HEK293T (cell line): ENCODE data around the gene PLET1.

ENCODE experiments used
- BHLHE40 ChIP-seq: fragments of 450-650 bp; IDR thresholded peaks from 2 replicates; pipeline ENCODE4 v1.6.1; 2016; ENCODE audit warnings: mild to moderate bottlenecking, moderate library complexity, borderline replicate concordance
- ELF4 ChIP-seq: fragments of 450-650 bp; IDR thresholded peaks from 2 replicates; pipeline ENCODE4 v1.6.1; 2017; ENCODE audit warnings: antibody characterized with exemption
- FOXA1 ChIP-seq: fragments of 450-650 bp; IDR thresholded peaks from 2 replicates; pipeline ENCODE4 v1.6.1; 2016; ENCODE audit warnings: mild to moderate bottlenecking
- FOXK2 ChIP-seq: fragments of 450-650 bp; IDR thresholded peaks from 2 replicates; pipeline ENCODE4 v1.6.1; 2016; ENCODE audit warnings: mild to moderate bottlenecking
- FOXM1 ChIP-seq: fragments of 450-650 bp; IDR thresholded peaks from 2 replicates; pipeline ENCODE4 v1.6.1; 2017; ENCODE audit warnings: mild to moderate bottlenecking, borderline replicate concordance
- NFRKB ChIP-seq: fragments of 450-650 bp; IDR thresholded peaks from 2 replicates; pipeline ENCODE4 v1.6.1; 2016; ENCODE audit warnings: mild to moderate bottlenecking, moderate library complexity
- SP1 ChIP-seq: fragments of 450-650 bp; IDR thresholded peaks from 2 replicates; pipeline ENCODE4 v1.6.1; 2017
- SUZ12 ChIP-seq: fragments of 450-650 bp; IDR thresholded peaks from 2 replicates; pipeline ENCODE4 v1.6.1; 2016; ENCODE audit warnings: mild to moderate bottlenecking

- TF ChIP-seq FOXA1 (no peak), SP1 (no peak), ELF4 (no peak), BHLHE40 (no peak), FOXM1 (no peak), NFRKB (no peak), FOXK2 (no peak), SUZ12 (no peak)
Measured at GRCh38 chr11:112278803-112279202, 18.1 kb upstream of the PLET1 start.
